Uterus (tissue), 4 donors: ENCODE data around the gene BICD1. TPM values are rescaled to one million over a fixed set of nuclear protein-coding genes. Genes with fewer than 3 reads are reported as not detected.

Source experiments
- DNase-seq, 2 donors: peaks; one replicate each; pipeline ENCODE4 v3.0.0-alpha.2; 2019 to 2020
- H3K27ac ChIP-seq, 2 donors: fragments of 200-600 bp; sonication (generic); 1 replicate in 1 of 2; 2 replicates in 1 of 2; pipeline ENCODE4 v1.5.1; 2016 to 2018
- H3K27me3 ChIP-seq, 2 donors: fragments of 200-600 bp; sonication (generic); one replicate each; pipeline ENCODE4 v1.5.1; 2018 to 2019; ENCODE audit warnings: control low read depth in 1 of 2
- H3K36me3 ChIP-seq, 2 donors: fragments of 200-600 bp; sonication (generic); one replicate each; pipeline ENCODE4 v1.5.1; 2019; ENCODE audit warnings: control low read depth in 1 of 2
- H3K4me1 ChIP-seq, 2 donors: fragments of 200-600 bp; sonication (generic); one replicate each; pipeline ENCODE4 v1.5.1; 2018 to 2019; ENCODE audit warnings: control low read depth in 1 of 2
- H3K4me3 ChIP-seq, 2 donors: fragments of 200-600 bp; sonication (generic); 1 replicate in 1 of 2; 2 replicates in 1 of 2; pipeline ENCODE4 v1.5.1; 2018 to 2019; ENCODE audit warnings: mild to moderate bottlenecking in 1 of 2
- H3K9me3 ChIP-seq, 2 donors: fragments of 200-600 bp; sonication (generic); one replicate each; pipeline ENCODE4 v1.5.1; 2019; ENCODE audit warnings: control low read depth in 1 of 2
- CTCF ChIP-seq, 4 experiments: fragments of 200-600 bp in 2 of 4; fragments of 450-650 bp in 2 of 4; sonication (generic) in 2 of 4; IDR thresholded peaks; one replicate each; pipeline ENCODE4 v1.5.1; 2016 to 2019; ENCODE audit warnings: antibody characterized with exemption in 4 of 4, mild to moderate bottlenecking in 2 of 4, moderate library complexity in 1 of 4
- POLR2A ChIP-seq, 2 donors: fragments of 450-650 bp; IDR thresholded peaks; one replicate each; pipeline ENCODE4 v1.6.1; 2016; ENCODE audit warnings: antibody characterized with exemption in 2 of 2, mild to moderate bottlenecking in 1 of 2, moderate library complexity in 1 of 2
- intact Hi-C: fragments of 100-400 bp; cut with DNase I; formaldehyde crosslinking; loops from one replicate; pipeline ENCODE4 v1.15.1; 2023; ENCODE audit warnings: low total_unique reads
- total RNA-seq, 4 donors: library from RNA; depleted of rRNA in 3 of 4; stranded (reverse); fragments of >200 nt in 3 of 4; gene quantifications; one replicate each; pipeline versions ENCODE4 v1.1.0 to v1.2.4, GENCODE V29; 2014 to 2023
- donor health status: DM: yes; HTN: yes; CAD: no.

BICD1 gene
- total RNA-seq, 4 donors from 2014 or later, result 19.4 to 219 (median 40.9) TPM

- no peaks in the 10 kb centered on the region for H3K4me1 ChIP-seq
- no peaks in the 10 kb centered on the region for H3K9me3 ChIP-seq
- no peaks in the 10 kb centered on the region for H3K36me3 ChIP-seq
- no peak overlapping the region for H3K4me3 ChIP-seq
- H3K27me3 ChIP-seq, result no peaks in the 10 kb centered on the region
- DNase-seq, result no peak
- H3K27ac ChIP-seq, result no peak overlapping the region
- TF ChIP-seq CTCF (IDR thresholded peaks at IDR 0.05), result no peak
- TF ChIP-seq POLR2A (IDR thresholded peaks at IDR 0.05), result no peak
- intact Hi-C loops, result no loop called here
These were observed 174.5 kb downstream of the BICD1 start for GRCh38 chr12:32281098-32281497.

- Histone ChIP-seq H3K27ac (no peak overlapping the region), H3K27me3 (no peaks in the 10 kb centered on the region), H3K4me1 (no peaks in the 10 kb centered on the region), H3K36me3 (no peaks in the 10 kb centered on the region), H3K4me3 (no peak overlapping the region), H3K9me3 (no peaks in the 10 kb centered on the region)
- TF ChIP-seq POLR2A (IDR thresholded peaks at IDR 0.05) (no peak), CTCF (IDR thresholded peaks at IDR 0.05) (no peak)
- intact Hi-C loops, result no loop called here
- DNase-seq, result no peak
These were observed 177.9 kb downstream of the BICD1 start for GRCh38 chr12:32284561-32284960.

GRCh38 chr12:32285021-32285420 is 178.4 kb downstream of the BICD1 start:
- DNase-seq, result no peak
- Histone ChIP-seq H3K27ac (no peak overlapping the region), H3K27me3 (no peaks in the 10 kb centered on the region), H3K4me3 (no peak overlapping the region), H3K4me1 (no peaks in the 10 kb centered on the region), H3K9me3 (no peaks in the 10 kb centered on the region), H3K36me3 (no peaks in the 10 kb centered on the region)
- TF ChIP-seq CTCF (IDR thresholded peaks at IDR 0.05) (no peak), POLR2A (IDR thresholded peaks at IDR 0.05) (no peak)
- intact Hi-C loops, result no loop called here

- Histone ChIP-seq H3K9me3 (no peaks in the 10 kb centered on the region), H3K27me3 (no peaks in the 10 kb centered on the region), H3K36me3 (no peaks in the 10 kb centered on the region), H3K27ac (no peak overlapping the region), H3K4me1 (no peaks in the 10 kb centered on the region), H3K4me3 (no peak overlapping the region)
- DNase-seq, result no peak
- intact Hi-C loops, result no loop called here
- TF ChIP-seq CTCF (IDR thresholded peaks at IDR 0.05), result no peak
These were observed 178.8 kb downstream of the BICD1 start for GRCh38 chr12:32285489-32285888.

- no peaks in the 10 kb centered on the region for H3K27me3 ChIP-seq
- no peaks in the 10 kb centered on the region for H3K36me3 ChIP-seq
- no peaks in the 10 kb centered on the region for H3K4me1 ChIP-seq
- DNase-seq, result no peak
- no peak for TF ChIP-seq CTCF (IDR thresholded peaks at IDR 0.05)
- no peak for TF ChIP-seq POLR2A (IDR thresholded peaks at IDR 0.05)
- no peak overlapping the region for H3K4me3 ChIP-seq
- intact Hi-C loops, result no loop called here
- H3K9me3 ChIP-seq, result no peaks in the 10 kb centered on the region
- no peak overlapping the region for H3K27ac ChIP-seq
These were observed 183.8 kb downstream of the BICD1 start for GRCh38 chr12:32290411-32290810.
